WTC11 (cell line): ENCODE measurements around the gene VTN. TPM values are rescaled to one million over a fixed set of nuclear protein-coding genes. Genes with fewer than 3 reads are reported as not detected.

ENCODE experiments used
- ATAC-seq: fragments of 200-7000 bp; cut with Tn5 transposase; 2 replicates; pipeline ENCODE4 v1.10.0; 2021; ENCODE audit warnings: mild to moderate bottlenecking, moderate library complexity
- CTCF ChIA-PET: fragments of 300-600 bp; sonication (Branson Sonifier 250); formaldehyde crosslinking; loops from one replicate; lab custom pipeline; 2021; ENCODE audit warnings: antibody characterized with exemption; lab: Charles Lee
- POLR2A ChIA-PET: fragments of 350-600 bp; sonication (Branson Sonifier 250); formaldehyde crosslinking; loops from one replicate; lab custom pipeline; 2021; ENCODE audit warnings: antibody characterized with exemption; lab: Charles Lee
- DNase-seq: peaks from one replicate; pipeline ENCODE4 v3.0.0; 2021; ENCODE audit warnings: low spot score
- H3K27ac Mint-ChIP-seq: 2 replicates; pipeline ENCODE4 v1.8.0; 2021; ENCODE audit warnings: mixed read lengths
- H3K27me3 Mint-ChIP-seq: 2 replicates; pipeline ENCODE4 v1.8.0; 2021; ENCODE audit warnings: low read depth, mild to moderate bottlenecking, moderate library complexity, mixed read lengths
- H3K36me3 Mint-ChIP-seq: 2 replicates; pipeline ENCODE4 v1.8.0; 2021; ENCODE audit warnings: mixed read lengths
- H3K4me1 Mint-ChIP-seq: 2 replicates; pipeline ENCODE4 v1.8.0; 2022; ENCODE audit warnings: mixed read lengths
- H3K4me3 Mint-ChIP-seq: 2 replicates; pipeline ENCODE4 v1.8.0; 2021; ENCODE audit warnings: mild to moderate bottlenecking, moderate library complexity, mixed read lengths
- H3K9me3 Mint-ChIP-seq: 2 replicates; pipeline ENCODE4 v1.8.0; 2021; ENCODE audit warnings: mixed read lengths
- ATF1 ChIP-seq: sonication (generic); formaldehyde crosslinking; IDR thresholded peaks from 2 replicates; pipeline ENCODE4 v1.8.1; 2023; ENCODE audit warnings: mild to moderate bottlenecking, moderate library complexity, missing genetic modification reagents
- ATF6 ChIP-seq: sonication (generic); formaldehyde crosslinking; IDR thresholded peaks from 2 replicates; pipeline ENCODE4 v1.8.1; 2023; ENCODE audit warnings: mild to moderate bottlenecking, missing genetic modification reagents
- CDX4 ChIP-seq: fragments of 250-450 bp; sonication (Bioruptor Pico); IDR thresholded peaks from 2 replicates; pipeline ENCODE4 v1.9.0; 2021; ENCODE audit warnings: moderate library complexity, mild to moderate bottlenecking, inconsistent platforms, borderline replicate concordance
- ELF4 ChIP-seq: sonication (generic); formaldehyde crosslinking; IDR thresholded peaks from 2 replicates; pipeline ENCODE4 v1.8.1; 2022; ENCODE audit warnings: low read depth, mild to moderate bottlenecking, moderate library complexity, missing genetic modification reagents
- EMX1 ChIP-seq: fragments of 250-450 bp; sonication (Bioruptor Pico); IDR thresholded peaks from 2 replicates; pipeline ENCODE4 v1.8.0; 2021; ENCODE audit warnings: mild to moderate bottlenecking
- FOXP1 ChIP-seq: sonication (generic); formaldehyde crosslinking; IDR thresholded peaks from 2 replicates; pipeline ENCODE4 v1.8.0; 2022; ENCODE audit warnings: missing genetic modification reagents, mild to moderate bottlenecking, moderate library complexity, borderline replicate concordance
- GRHL2 ChIP-seq: fragments of 250-450 bp; sonication (Bioruptor Pico); IDR thresholded peaks from 2 replicates; pipeline ENCODE4 v1.8.0; 2022; ENCODE audit warnings: mild to moderate bottlenecking, moderate library complexity; ENCODE audit not compliant: insufficient replicate concordance, severe bottlenecking
- NR2C2 ChIP-seq: sonication (generic); formaldehyde crosslinking; IDR thresholded peaks from 2 replicates; pipeline ENCODE4 v1.8.0; 2022; ENCODE audit warnings: mild to moderate bottlenecking, missing genetic modification reagents
- OVOL2 ChIP-seq: fragments of 250-450 bp; sonication (Bioruptor Pico); IDR thresholded peaks from 2 replicates; pipeline ENCODE4 v1.9.0; 2021; ENCODE audit warnings: mild to moderate bottlenecking, borderline replicate concordance
- RORB ChIP-seq: fragments of 250-450 bp; sonication (Bioruptor Pico); IDR thresholded peaks from 2 replicates; pipeline ENCODE4 v1.9.0; 2021; ENCODE audit warnings: mild to moderate bottlenecking
- SMAD4 ChIP-seq: sonication (generic); formaldehyde crosslinking; IDR thresholded peaks from 2 replicates; pipeline ENCODE4 v1.8.0; 2022; ENCODE audit warnings: mild to moderate bottlenecking, missing genetic modification reagents
- ZBTB21 ChIP-seq: sonication (generic); formaldehyde crosslinking; IDR thresholded peaks from 2 replicates; pipeline ENCODE4 v1.8.1; 2023; ENCODE audit warnings: mild to moderate bottlenecking, missing genetic modification reagents, borderline replicate concordance
- ZNF138 ChIP-seq: sonication (generic); formaldehyde crosslinking; conservative IDR thresholded peaks from 2 replicates; pipeline ENCODE4 v1.8.1; 2022; ENCODE audit warnings: mild to moderate bottlenecking, moderate library complexity, missing genetic modification reagents
- ZNF263 ChIP-seq: sonication (generic); formaldehyde crosslinking; IDR thresholded peaks from 2 replicates; pipeline ENCODE4 v1.8.1; 2022; ENCODE audit warnings: low read depth, mild to moderate bottlenecking, moderate library complexity, missing genetic modification reagents
- ZNF317 ChIP-seq: sonication (generic); formaldehyde crosslinking; IDR thresholded peaks from 2 replicates; pipeline ENCODE4 v1.8.1; 2023; ENCODE audit warnings: low read depth, mild to moderate bottlenecking, moderate library complexity, missing genetic modification reagents, borderline replicate concordance
- ZNF512 ChIP-seq: sonication (generic); formaldehyde crosslinking; IDR thresholded peaks from 2 replicates; pipeline ENCODE4 v1.8.1; 2022; ENCODE audit warnings: missing genetic modification reagents, borderline replicate concordance
- ZSCAN18 ChIP-seq: fragments of 250-450 bp; sonication (Bioruptor Pico); IDR thresholded peaks from 2 replicates; pipeline ENCODE4 v2.1.2; 2022; ENCODE audit warnings: mild to moderate bottlenecking, moderate library complexity
- total RNA-seq: library from RNA; stranded (reverse); gene quantifications from 3 replicates; pipeline ENCODE4 v1.2.3, GENCODE V29; 2021

VTN gene
- total RNA-seq, 1 experiment from 2014 or later, result 1.6 TPM

GRCh38 chr17:28404812-28405570 lies 34.9 kb upstream of the VTN start:
- peak overlapping the region; percentile 67 for H3K4me3 Mint-ChIP-seq
- no peak for ATAC-seq
- ChIA-PET CTCF (interaction anchor here (0.8 to 3.7 kb wide), 12 partner anchors 8 to 153 kb away, joined by 3 to 32 read pairs (median 6); partner anchors contain the start of genes IFT20, SARM1, TNFAIP1 and VTN), POLR2A (no interaction called here)
- H3K4me1 Mint-ChIP-seq, result peaks cover 78% of the 10 kb centered on the region
- TF ChIP-seq OVOL2 (CRISPR knock-in tag), result no peak
- TF ChIP-seq ATF6 (CRISPR knock-in tag), result no peak
- TF ChIP-seq NR2C2 (CRISPR knock-in tag), result no peak
- no peak for TF ChIP-seq SMAD4 (CRISPR knock-in tag)
- no peak for TF ChIP-seq ZNF512 (CRISPR knock-in tag)
- no peak for TF ChIP-seq EMX1 (CRISPR knock-in tag)
- TF ChIP-seq GRHL2 (CRISPR knock-in tag), result no peak
- no peak for TF ChIP-seq ELF4
- no peak for TF ChIP-seq RORB (CRISPR knock-in tag)
- no peak for TF ChIP-seq ZSCAN18 (CRISPR knock-in tag)
- no peak for TF ChIP-seq CDX4 (CRISPR knock-in tag)
- no peaks in the 10 kb centered on the region for H3K9me3 Mint-ChIP-seq
- peaks cover 35% of the 10 kb centered on the region for H3K27me3 Mint-ChIP-seq
- no peaks in the 10 kb centered on the region for H3K36me3 Mint-ChIP-seq
- DNase-seq, result no peak
- H3K27ac Mint-ChIP-seq, result no peak overlapping the region

- CTCF ChIA-PET, result interaction anchor here (1.3 to 2.5 kb wide), 4 partner anchors 13 to 24 kb away, joined by 6 to 32 read pairs (median 10); no protein-coding TSS in a partner anchor
- POLR2A ChIA-PET, result no interaction called here
- peak overlapping the region; percentile 67 for H3K4me3 Mint-ChIP-seq
- H3K36me3 Mint-ChIP-seq, result no peaks in the 10 kb centered on the region
- no peaks in the 10 kb centered on the region for H3K9me3 Mint-ChIP-seq
- TF ChIP-seq FOXP1 (CRISPR knock-in tag), result no peak
- no peak for TF ChIP-seq ZBTB21 (CRISPR knock-in tag)
- TF ChIP-seq ATF1 (CRISPR knock-in tag), result no peak
- TF ChIP-seq ZNF138, result no peak
- TF ChIP-seq ZNF263 (CRISPR knock-in tag), result no peak
- TF ChIP-seq ZNF317, result no peak
- peaks cover 36% of the 10 kb centered on the region for H3K27me3 Mint-ChIP-seq
- peaks cover 74% of the 10 kb centered on the region for H3K4me1 Mint-ChIP-seq
- ATAC-seq (no peak), DNase-seq (no peak)
- no peak overlapping the region for H3K27ac Mint-ChIP-seq
Measured at GRCh38 chr17:28404461-28404811, 34.3 kb upstream of the VTN start.
